Measurements from ENCODE around the gene DTNB.

The DTNB gene

DNA sequence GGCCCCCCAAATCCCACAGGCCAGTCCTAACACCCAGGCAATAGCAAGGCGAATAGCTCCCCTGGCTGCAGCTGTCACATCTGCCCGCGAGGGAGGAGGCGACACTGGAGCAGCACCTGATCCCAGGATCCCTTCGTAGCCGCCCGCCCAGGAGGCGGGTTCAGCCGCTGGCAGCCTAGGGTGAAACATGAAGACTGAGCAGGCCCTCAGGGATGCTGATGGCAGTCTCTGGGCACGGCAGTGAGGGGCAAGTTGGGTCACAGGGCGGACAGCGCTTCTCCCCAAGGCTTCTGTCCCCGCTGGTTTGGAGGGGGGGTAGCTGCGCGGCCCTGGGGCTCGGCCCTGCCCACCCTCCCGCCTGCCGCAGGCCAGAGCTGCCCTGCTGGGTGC, 333.6 kb downstream of the DTNB start:
- Histone ChIP-seq H4K20me1 (ENCODE audit: low read depth, low read length) (no peaks in the 10 kb centered on the region; the same call in 1 of the 2 replicates), H3K4me2 (ENCODE audit: low read depth, low read length, poor library complexity, severe bottlenecking) (no peak overlapping the region)

DNA sequence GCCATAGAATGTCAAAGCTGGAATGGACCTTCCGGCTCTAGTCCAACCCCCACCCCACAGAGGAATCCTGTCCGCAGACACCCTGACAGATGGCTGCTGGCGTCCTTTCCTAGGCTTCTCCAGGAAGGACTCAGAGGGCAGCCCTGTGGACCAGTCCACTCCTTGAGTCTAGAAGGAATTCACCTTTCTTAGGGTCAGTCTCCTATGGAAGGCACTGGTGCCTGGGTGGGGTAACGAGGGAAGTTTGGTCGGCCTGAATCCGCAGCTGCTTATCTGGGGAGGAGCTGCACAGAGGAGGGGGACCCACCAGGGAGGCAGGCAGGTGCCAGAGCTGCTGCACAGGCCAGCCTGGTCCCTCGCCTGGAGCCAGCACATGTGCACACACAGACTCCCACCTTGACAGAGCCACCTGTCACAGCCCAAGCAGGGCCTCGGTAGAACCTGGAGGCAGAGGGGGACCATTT, 334.1 kb downstream of the DTNB start:
- H3F3A ChIP-seq (ENCODE audit: insufficient read depth), result no peaks in the 10 kb centered on the region
- H3K9ac ChIP-seq (ENCODE audit: low read length), result no peak overlapping the region
- no peaks in the 10 kb centered on the region for H3K9me3 ChIP-seq (ENCODE audit: insufficient read depth, low read length)
- no peaks in the 10 kb centered on the region; the same call in 1 of the 2 replicates for H3K79me2 ChIP-seq (ENCODE audit: insufficient read depth, low read length)
- no peak overlapping the region for H3K27ac ChIP-seq (ENCODE audit: low read depth, low read length)
- no peaks in the 10 kb centered on the region for H3K27me3 ChIP-seq (ENCODE audit: low read length)
- no peaks in the 10 kb centered on the region; the same call in 1 of the 2 replicates for H4K20me1 ChIP-seq (ENCODE audit: low read depth, low read length)
- H2AFZ ChIP-seq (ENCODE audit: low read depth, low read length, severe bottlenecking), result no peak overlapping the region
- H3K4me3 ChIP-seq (ENCODE audit: insufficient read depth, low read length, poor library complexity, severe bottlenecking), result no peak overlapping the region
- H3K9me2 ChIP-seq (replicated peaks; ENCODE audit: insufficient read depth, low read length), result no peaks in the 10 kb centered on the region
- no peak overlapping the region for H3K4me2 ChIP-seq (ENCODE audit: low read depth, low read length, poor library complexity, severe bottlenecking)
- no peaks in the 10 kb centered on the region for H3K36me3 ChIP-seq (ENCODE audit: low read length)
- TF ChIP-seq EZH2phosphoT487 (conservative IDR thresholded peaks at IDR 0.05; ENCODE audit: low read length), result no peak
- TF ChIP-seq, protein P1, sequence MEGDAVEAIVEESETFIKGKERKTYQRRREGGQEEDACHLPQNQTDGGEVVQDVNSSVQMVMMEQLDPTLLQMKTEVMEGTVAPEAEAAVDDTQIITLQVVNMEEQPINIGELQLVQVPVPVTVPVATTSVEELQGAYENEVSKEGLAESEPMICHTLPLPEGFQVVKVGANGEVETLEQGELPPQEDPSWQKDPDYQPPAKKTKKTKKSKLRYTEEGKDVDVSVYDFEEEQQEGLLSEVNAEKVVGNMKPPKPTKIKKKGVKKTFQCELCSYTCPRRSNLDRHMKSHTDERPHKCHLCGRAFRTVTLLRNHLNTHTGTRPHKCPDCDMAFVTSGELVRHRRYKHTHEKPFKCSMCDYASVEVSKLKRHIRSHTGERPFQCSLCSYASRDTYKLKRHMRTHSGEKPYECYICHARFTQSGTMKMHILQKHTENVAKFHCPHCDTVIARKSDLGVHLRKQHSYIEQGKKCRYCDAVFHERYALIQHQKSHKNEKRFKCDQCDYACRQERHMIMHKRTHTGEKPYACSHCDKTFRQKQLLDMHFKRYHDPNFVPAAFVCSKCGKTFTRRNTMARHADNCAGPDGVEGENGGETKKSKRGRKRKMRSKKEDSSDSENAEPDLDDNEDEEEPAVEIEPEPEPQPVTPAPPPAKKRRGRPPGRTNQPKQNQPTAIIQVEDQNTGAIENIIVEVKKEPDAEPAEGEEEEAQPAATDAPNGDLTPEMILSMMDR (IDR thresholded peaks at IDR 0.05; ENCODE audit: insufficient read depth, low read length, poor library complexity, severe bottlenecking), result no peak

More for the DNA sequence above, 333.6 kb downstream of the DTNB start:
- Histone ChIP-seq H2AFZ (ENCODE audit: low read depth, low read length, severe bottlenecking) (no peak overlapping the region), H3K36me3 (ENCODE audit: low read length) (no peaks in the 10 kb centered on the region), H3K79me2 (ENCODE audit: insufficient read depth, low read length) (no peaks in the 10 kb centered on the region; the same call in 1 of the 2 replicates), H3K27ac (ENCODE audit: low read depth, low read length) (no peak overlapping the region), H3K4me3 (ENCODE audit: insufficient read depth, low read length, poor library complexity, severe bottlenecking) (no peak overlapping the region), H3K9me3 (ENCODE audit: insufficient read depth, low read length) (no peaks in the 10 kb centered on the region), H3F3A (ENCODE audit: insufficient read depth) (no peaks in the 10 kb centered on the region), H3K9me2 (replicated peaks; ENCODE audit: insufficient read depth, low read length) (no peaks in the 10 kb centered on the region), H3K27me3 (ENCODE audit: low read length) (no peaks in the 10 kb centered on the region), H3K9ac (ENCODE audit: low read length) (no peak overlapping the region)
- TF ChIP-seq, protein P1 (IDR thresholded peaks at IDR 0.05; ENCODE audit: insufficient read depth, low read length, poor library complexity, severe bottlenecking), result no peak
- no peak for TF ChIP-seq EZH2phosphoT487 (conservative IDR thresholded peaks at IDR 0.05; ENCODE audit: low read length)

DNA sequence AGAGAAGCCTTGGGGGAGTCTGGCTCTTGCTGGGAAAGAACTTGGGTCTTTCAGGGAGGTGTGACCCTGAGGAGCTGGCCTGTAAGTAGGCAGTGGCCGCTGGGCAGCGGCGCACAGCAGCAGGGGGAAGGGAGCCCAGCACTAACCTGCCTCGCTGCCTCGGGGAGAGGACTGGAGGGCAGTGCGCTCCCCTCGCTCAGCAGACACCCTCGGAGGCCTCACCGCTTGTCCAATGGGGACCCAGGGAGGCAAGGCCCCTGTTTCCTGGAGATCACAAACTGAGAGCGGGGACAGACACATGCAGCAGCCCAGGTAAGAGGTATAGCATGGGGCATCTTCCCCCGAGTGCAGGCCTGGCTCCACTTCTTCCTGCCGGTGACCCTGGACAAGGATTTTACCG, 335.0 kb downstream of the DTNB start:
- no peaks in the 10 kb centered on the region; the same call in 1 of the 2 replicates for H3K79me2 ChIP-seq (ENCODE audit: insufficient read depth, low read length)
- no peak overlapping the region for H2AFZ ChIP-seq (ENCODE audit: low read depth, low read length, severe bottlenecking)
- H3K9me2 ChIP-seq (replicated peaks; ENCODE audit: insufficient read depth, low read length), result no peaks in the 10 kb centered on the region
- H3K4me2 ChIP-seq (ENCODE audit: low read depth, low read length, poor library complexity, severe bottlenecking), result no peak overlapping the region
- H3K27ac ChIP-seq (ENCODE audit: low read depth, low read length), result no peak overlapping the region
- no peaks in the 10 kb centered on the region for H3F3A ChIP-seq (ENCODE audit: insufficient read depth)
- no peaks in the 10 kb centered on the region for H3K27me3 ChIP-seq (ENCODE audit: low read length)
- no peaks in the 10 kb centered on the region for H3K36me3 ChIP-seq (ENCODE audit: low read length)
- TF ChIP-seq EZH2phosphoT487 (conservative IDR thresholded peaks at IDR 0.05; ENCODE audit: low read length), result no peak
- TF ChIP-seq, protein P1 (IDR thresholded peaks at IDR 0.05; ENCODE audit: insufficient read depth, low read length, poor library complexity, severe bottlenecking), result no peak
- H3K4me3 ChIP-seq (ENCODE audit: insufficient read depth, low read length, poor library complexity, severe bottlenecking), result no peak overlapping the region
- no peaks in the 10 kb centered on the region; the same call in 1 of the 2 replicates for H4K20me1 ChIP-seq (ENCODE audit: low read depth, low read length)
- no peaks in the 10 kb centered on the region for H3K9me3 ChIP-seq (ENCODE audit: insufficient read depth, low read length)
- no peak overlapping the region for H3K9ac ChIP-seq (ENCODE audit: low read length)
